GM12875 (cell line): Measurements from ENCODE around the gene EVL.

Experiments used
- H3K4me3 ChIP-seq: one replicate; pipeline ENCODE4 v1.5.1; 2011; ENCODE audit warnings: low read depth, low read length, control low read depth
- TF ChIP-seq, protein P1 (sequence below): IDR thresholded peaks from 2 replicates; pipeline ENCODE4 v1.5.1; 2011; ENCODE audit warnings: low read depth, mild to moderate bottlenecking, control low read depth, inconsistent platforms, low read length, moderate library complexity, borderline replicate concordance; ENCODE audit not compliant: insufficient read depth

The EVL gene

GRCh38 chr14:100146531-100147091 lies 81.4 kb downstream of the EVL start:
- no peak overlapping the region for H3K4me3 ChIP-seq
- TF ChIP-seq, protein P1, sequence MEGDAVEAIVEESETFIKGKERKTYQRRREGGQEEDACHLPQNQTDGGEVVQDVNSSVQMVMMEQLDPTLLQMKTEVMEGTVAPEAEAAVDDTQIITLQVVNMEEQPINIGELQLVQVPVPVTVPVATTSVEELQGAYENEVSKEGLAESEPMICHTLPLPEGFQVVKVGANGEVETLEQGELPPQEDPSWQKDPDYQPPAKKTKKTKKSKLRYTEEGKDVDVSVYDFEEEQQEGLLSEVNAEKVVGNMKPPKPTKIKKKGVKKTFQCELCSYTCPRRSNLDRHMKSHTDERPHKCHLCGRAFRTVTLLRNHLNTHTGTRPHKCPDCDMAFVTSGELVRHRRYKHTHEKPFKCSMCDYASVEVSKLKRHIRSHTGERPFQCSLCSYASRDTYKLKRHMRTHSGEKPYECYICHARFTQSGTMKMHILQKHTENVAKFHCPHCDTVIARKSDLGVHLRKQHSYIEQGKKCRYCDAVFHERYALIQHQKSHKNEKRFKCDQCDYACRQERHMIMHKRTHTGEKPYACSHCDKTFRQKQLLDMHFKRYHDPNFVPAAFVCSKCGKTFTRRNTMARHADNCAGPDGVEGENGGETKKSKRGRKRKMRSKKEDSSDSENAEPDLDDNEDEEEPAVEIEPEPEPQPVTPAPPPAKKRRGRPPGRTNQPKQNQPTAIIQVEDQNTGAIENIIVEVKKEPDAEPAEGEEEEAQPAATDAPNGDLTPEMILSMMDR, result 0 out of 2 replicates have a peak, but pooled peaks have one; percentile 8

GRCh38 chr14:100147181-100147631 lies 82.0 kb downstream of the EVL start:
- H3K4me3 ChIP-seq, result no peak overlapping the region
- TF ChIP-seq, protein P1, result no peak

DNA sequence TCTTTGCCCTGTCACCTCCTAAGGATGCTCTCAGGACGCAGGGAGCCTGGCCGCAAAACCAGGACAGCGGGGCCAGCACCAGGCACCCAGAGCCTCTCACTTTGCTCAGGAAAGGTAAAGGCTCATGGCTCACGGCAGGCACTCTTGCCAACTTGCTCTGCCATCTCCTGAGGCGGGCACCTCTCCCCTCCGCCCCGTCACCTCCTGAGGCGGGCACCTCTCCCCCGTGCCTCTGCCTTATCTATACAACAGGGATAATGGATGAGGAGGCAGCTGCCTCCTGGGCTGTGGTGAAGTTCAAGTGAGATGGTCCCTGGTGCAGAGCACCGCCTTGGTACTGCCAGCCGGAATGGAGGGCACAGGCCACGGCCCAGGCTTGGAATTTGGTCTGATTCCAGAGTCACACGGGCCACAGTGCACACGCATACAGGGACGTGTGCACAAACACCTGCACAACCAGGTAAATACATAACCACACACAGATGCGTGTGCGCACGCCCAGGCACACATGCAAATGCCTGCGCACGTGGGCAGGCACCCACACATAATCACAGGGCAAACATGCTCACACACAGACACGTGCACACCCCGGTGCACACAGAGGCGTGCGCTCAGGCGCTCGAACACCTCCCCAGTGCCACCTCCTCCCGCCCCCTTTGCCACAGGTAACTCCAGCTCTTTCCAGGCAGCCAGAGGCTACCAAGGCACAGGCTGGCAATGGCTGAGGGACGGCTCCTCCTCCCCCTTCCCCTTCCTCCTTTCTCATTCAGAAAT lies 82.7 kb downstream of the EVL start:
- H3K4me3 ChIP-seq, result no peak overlapping the region
- TF ChIP-seq, protein P1, result no peak

DNA sequence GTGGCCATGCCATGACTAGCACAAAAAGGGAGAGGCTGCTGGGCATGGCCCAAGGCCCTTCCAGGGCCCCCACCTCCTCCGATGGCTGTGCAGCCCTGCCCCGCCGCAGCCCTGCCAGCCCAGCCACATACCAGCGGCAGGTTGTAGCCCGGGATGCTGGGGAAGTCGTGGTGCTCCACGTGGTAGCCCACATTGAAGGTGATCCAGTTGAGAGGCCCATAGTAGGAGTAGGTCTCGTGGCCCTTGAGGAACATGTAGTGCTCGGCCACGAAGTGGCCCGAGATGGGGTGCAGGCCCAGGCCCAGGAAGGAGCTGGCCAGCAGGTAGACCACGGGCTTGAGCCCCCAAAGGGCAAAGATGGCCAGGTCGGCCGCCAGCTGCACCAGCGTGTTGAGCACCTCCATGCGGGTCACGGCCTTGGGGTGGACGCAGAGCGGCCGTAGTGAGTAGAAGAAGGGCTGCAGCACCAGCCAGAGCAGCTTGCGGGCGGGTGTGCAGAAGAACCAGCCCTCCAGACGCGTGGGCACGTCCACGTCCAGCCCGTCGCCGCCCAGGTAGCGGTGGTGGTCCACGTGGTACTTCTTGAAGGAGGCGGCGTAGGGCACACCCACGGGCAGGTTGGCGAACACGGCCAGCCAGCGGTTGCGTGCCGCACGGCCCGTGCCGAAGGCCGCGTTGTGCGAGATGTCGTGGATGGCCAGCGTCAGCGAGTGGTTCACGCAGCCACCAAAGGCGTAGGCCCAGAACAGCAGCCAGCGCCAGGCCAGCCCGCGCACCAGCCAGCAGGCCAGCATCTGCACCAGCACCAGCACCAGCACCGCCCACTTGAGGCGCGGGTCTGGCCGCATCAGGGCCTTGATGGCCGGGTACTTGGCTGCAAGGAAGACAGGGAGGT lies 83.9 kb downstream of the EVL start:
- no peak overlapping the region for H3K4me3 ChIP-seq
- TF ChIP-seq, protein P1, result no peak

DNA sequence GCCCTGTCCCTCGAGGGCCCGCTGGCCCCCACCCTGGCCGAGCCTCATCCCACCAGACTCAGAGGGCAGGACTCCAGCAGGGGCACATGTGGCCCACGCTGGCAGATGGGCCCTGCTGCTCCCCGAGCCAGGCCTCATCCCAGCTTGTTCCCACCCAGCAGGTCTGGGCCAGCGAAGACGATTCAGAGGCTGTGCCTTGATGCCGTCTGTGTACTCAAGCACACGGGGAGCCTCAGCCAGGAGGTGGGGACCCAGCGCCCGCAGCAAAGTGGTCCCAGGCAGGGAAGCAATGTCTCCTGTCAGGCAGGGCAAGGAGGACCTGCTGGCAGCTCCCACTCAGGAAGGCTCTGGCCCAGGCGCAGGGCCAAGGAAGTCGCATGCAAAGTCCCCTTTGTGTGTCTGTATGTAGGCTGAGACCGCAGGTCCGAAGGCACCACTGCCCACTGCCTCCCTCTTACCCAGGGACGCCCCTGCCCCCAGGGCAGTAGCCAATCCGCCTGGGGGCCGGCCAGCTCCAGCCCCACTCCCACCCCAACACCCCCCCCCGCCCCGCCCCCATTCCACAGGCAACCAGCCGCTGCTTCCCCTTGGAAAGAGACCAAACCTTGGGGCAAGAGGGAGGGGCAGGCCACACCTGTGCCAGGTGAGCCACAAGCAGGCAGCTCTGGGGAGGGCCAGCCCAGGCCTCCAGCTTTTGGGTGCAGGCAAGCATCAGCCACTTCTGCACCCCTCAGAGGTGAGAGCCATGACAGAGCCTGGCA lies 84.8 kb downstream of the EVL start:
- H3K4me3 ChIP-seq, result no peak overlapping the region
- TF ChIP-seq, protein P1, result no peak

- no peak overlapping the region for H3K4me3 ChIP-seq
- TF ChIP-seq, protein P1, result no peak
Measured at GRCh38 chr14:100150932-100151587, 85.8 kb downstream of the EVL start.
